Measurements from ENCODE around the gene SDK2.

DNA sequence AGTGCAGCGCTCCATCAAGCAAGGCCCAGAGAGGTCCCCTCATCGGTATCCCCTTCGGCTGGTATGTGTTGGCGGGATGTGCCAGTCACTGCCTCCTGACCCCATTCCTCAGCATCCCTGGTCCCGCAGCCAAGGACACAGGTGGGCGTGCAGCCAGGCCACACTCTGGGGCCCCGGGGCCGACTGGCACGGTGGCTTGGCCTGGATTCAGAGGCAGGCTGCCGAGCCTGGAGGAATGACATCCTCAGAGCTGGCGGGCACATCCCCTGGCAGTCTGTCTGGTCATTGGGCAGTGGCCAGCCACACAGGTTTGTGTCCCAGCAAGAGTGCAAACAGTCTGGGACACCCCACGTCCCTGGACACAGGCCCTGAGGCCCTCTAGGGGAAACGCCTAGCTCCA, 111.1 kb downstream of the SDK2 start:
- TF ChIP-seq, protein P1, sequence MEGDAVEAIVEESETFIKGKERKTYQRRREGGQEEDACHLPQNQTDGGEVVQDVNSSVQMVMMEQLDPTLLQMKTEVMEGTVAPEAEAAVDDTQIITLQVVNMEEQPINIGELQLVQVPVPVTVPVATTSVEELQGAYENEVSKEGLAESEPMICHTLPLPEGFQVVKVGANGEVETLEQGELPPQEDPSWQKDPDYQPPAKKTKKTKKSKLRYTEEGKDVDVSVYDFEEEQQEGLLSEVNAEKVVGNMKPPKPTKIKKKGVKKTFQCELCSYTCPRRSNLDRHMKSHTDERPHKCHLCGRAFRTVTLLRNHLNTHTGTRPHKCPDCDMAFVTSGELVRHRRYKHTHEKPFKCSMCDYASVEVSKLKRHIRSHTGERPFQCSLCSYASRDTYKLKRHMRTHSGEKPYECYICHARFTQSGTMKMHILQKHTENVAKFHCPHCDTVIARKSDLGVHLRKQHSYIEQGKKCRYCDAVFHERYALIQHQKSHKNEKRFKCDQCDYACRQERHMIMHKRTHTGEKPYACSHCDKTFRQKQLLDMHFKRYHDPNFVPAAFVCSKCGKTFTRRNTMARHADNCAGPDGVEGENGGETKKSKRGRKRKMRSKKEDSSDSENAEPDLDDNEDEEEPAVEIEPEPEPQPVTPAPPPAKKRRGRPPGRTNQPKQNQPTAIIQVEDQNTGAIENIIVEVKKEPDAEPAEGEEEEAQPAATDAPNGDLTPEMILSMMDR (IDR thresholded peaks at IDR 0.05), result no peak
- TF ChIP-seq POLR2A (IDR thresholded peaks at IDR 0.05), result no peak

Measured in right lobe of liver (tissue), 4 donors.